WTC11 (cell line): ENCODE data around the gene EIF4G2. TPM values are rescaled to one million over a fixed set of nuclear protein-coding genes. Genes with fewer than 3 reads are reported as not detected.

Source experiments
- ATAC-seq: fragments of 200-7000 bp; cut with Tn5 transposase; 2 replicates; pipeline ENCODE4 v1.10.0; 2021; ENCODE audit warnings: mild to moderate bottlenecking, moderate library complexity
- CTCF ChIA-PET: fragments of 300-600 bp; sonication (Branson Sonifier 250); formaldehyde crosslinking; loops from one replicate; lab custom pipeline; 2021; ENCODE audit warnings: antibody characterized with exemption; lab: Charles Lee
- POLR2A ChIA-PET: fragments of 350-600 bp; sonication (Branson Sonifier 250); formaldehyde crosslinking; loops from one replicate; lab custom pipeline; 2021; ENCODE audit warnings: antibody characterized with exemption; lab: Charles Lee
- DNase-seq: peaks from one replicate; pipeline ENCODE4 v3.0.0; 2021; ENCODE audit warnings: low spot score
- H3K27ac Mint-ChIP-seq: 2 replicates; pipeline ENCODE4 v1.8.0; 2021; ENCODE audit warnings: mixed read lengths
- H3K27me3 Mint-ChIP-seq: 2 replicates; pipeline ENCODE4 v1.8.0; 2021; ENCODE audit warnings: low read depth, mild to moderate bottlenecking, moderate library complexity, mixed read lengths
- H3K36me3 Mint-ChIP-seq: 2 replicates; pipeline ENCODE4 v1.8.0; 2021; ENCODE audit warnings: mixed read lengths
- H3K4me1 Mint-ChIP-seq: 2 replicates; pipeline ENCODE4 v1.8.0; 2022; ENCODE audit warnings: mixed read lengths
- H3K4me3 Mint-ChIP-seq: 2 replicates; pipeline ENCODE4 v1.8.0; 2021; ENCODE audit warnings: mild to moderate bottlenecking, moderate library complexity, mixed read lengths
- H3K9me3 Mint-ChIP-seq: 2 replicates; pipeline ENCODE4 v1.8.0; 2021; ENCODE audit warnings: mixed read lengths
- CBFB ChIP-seq: sonication (generic); formaldehyde crosslinking; IDR thresholded peaks from 2 replicates; pipeline ENCODE4 v1.8.1; 2022; ENCODE audit warnings: mild to moderate bottlenecking, low read depth, missing genetic modification reagents
- ELF4 ChIP-seq: sonication (generic); formaldehyde crosslinking; IDR thresholded peaks from 2 replicates; pipeline ENCODE4 v1.8.1; 2022; ENCODE audit warnings: low read depth, mild to moderate bottlenecking, moderate library complexity, missing genetic modification reagents
- FOXJ3 ChIP-seq: sonication (generic); formaldehyde crosslinking; IDR thresholded peaks from 2 replicates; pipeline ENCODE4 v1.9.0; 2021; ENCODE audit warnings: missing genetic modification reagents, mild to moderate bottlenecking, borderline replicate concordance
- MXD4 ChIP-seq: fragments of 250-450 bp; sonication (Bioruptor Pico); IDR thresholded peaks from 2 replicates; pipeline ENCODE4 v1.8.0; 2021; ENCODE audit warnings: mild to moderate bottlenecking, moderate library complexity, borderline replicate concordance
- RELA ChIP-seq: sonication (generic); formaldehyde crosslinking; IDR thresholded peaks from 2 replicates; pipeline ENCODE4 v1.8.1; 2022; ENCODE audit warnings: missing genetic modification reagents, mild to moderate bottlenecking, borderline replicate concordance
- SP1 ChIP-seq: sonication (generic); formaldehyde crosslinking; conservative IDR thresholded peaks from 2 replicates; pipeline ENCODE4 v1.8.1; 2022; ENCODE audit warnings: missing genetic modification reagents
- TCF7 ChIP-seq: sonication (generic); formaldehyde crosslinking; IDR thresholded peaks from 2 replicates; pipeline ENCODE4 v1.8.0; 2022; ENCODE audit warnings: mild to moderate bottlenecking, low read depth, missing genetic modification reagents, moderate library complexity
- total RNA-seq: library from RNA; stranded (reverse); gene quantifications from 3 replicates; pipeline ENCODE4 v1.2.3, GENCODE V29; 2021
- TF ChIP-seq, protein P1 (sequence below): fragments of 250-450 bp; sonication (Bioruptor Pico); conservative IDR thresholded peaks from 2 replicates; pipeline ENCODE4 v1.9.0; 2021; ENCODE audit warnings: mild to moderate bottlenecking
- TF ChIP-seq, protein P2 (sequence below): sonication (generic); formaldehyde crosslinking; conservative IDR thresholded peaks from 2 replicates; pipeline ENCODE4 v1.8.1; 2022; ENCODE audit warnings: mild to moderate bottlenecking, missing genetic modification reagents
- TF ChIP-seq, protein P3 (sequence below): fragments of 250-450 bp; sonication (Bioruptor Pico); IDR thresholded peaks from 2 replicates; pipeline ENCODE4 v1.9.0; 2021; ENCODE audit warnings: moderate library complexity, mild to moderate bottlenecking, inconsistent platforms, borderline replicate concordance
- TF ChIP-seq, protein P4 (sequence below): fragments of 250-450 bp; sonication (Bioruptor Pico); IDR thresholded peaks from 2 replicates; pipeline ENCODE4 v1.8.0; 2021; ENCODE audit warnings: mild to moderate bottlenecking
- TF ChIP-seq, protein P5 (sequence below): sonication (generic); formaldehyde crosslinking; IDR thresholded peaks from 2 replicates; pipeline ENCODE4 v1.8.1; 2022; ENCODE audit warnings: low read depth, mild to moderate bottlenecking, moderate library complexity, missing genetic modification reagents, borderline replicate concordance
- TF ChIP-seq, protein P6 (sequence below): fragments of 250-450 bp; sonication (Bioruptor Pico); IDR thresholded peaks from 2 replicates; pipeline ENCODE4 v1.9.0; 2021; ENCODE audit warnings: mild to moderate bottlenecking
- TF ChIP-seq, protein P7 (sequence below): sonication (generic); formaldehyde crosslinking; IDR thresholded peaks from 2 replicates; pipeline ENCODE4 v1.8.0; 2023; ENCODE audit warnings: missing genetic modification reagents
- TF ChIP-seq, protein P8 (sequence below): sonication (generic); formaldehyde crosslinking; IDR thresholded peaks from 2 replicates; pipeline ENCODE4 v1.8.1; 2023; ENCODE audit warnings: mild to moderate bottlenecking, moderate library complexity, missing genetic modification reagents

The EIF4G2 gene
- total RNA-seq, 1 experiment from 2014 or later: 906 TPM

DNA sequence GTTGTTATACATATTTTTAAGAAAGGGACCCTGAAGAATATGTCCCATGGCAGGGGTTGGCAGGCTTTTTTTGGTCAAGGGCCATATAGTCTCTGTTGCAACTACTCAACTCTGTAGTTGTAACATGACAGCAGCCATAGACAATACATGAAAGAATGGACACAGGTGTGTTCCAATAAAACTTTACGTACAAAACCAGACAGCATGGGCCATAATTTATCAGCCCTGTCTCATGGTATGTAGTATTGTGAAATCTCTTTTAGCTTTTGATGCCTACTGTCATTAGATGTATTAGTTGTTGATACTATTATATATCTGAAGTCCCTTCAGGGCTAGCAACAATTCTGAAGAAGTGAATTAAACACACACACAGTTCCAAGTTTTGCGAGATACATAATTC lies 46.6 kb upstream of the EIF4G2 start:
- DNase-seq (no peak), ATAC-seq (no peak)
- Mint-ChIP-seq H3K27ac (no peak overlapping the region), H3K9me3 (no peaks in the 10 kb centered on the region), H3K4me1 (peaks cover 20% of the 10 kb centered on the region), H3K4me3 (no peak overlapping the region), H3K36me3 (peaks cover 43% of the 10 kb centered on the region), H3K27me3 (no peaks in the 10 kb centered on the region)
- TF ChIP-seq, protein P1, sequence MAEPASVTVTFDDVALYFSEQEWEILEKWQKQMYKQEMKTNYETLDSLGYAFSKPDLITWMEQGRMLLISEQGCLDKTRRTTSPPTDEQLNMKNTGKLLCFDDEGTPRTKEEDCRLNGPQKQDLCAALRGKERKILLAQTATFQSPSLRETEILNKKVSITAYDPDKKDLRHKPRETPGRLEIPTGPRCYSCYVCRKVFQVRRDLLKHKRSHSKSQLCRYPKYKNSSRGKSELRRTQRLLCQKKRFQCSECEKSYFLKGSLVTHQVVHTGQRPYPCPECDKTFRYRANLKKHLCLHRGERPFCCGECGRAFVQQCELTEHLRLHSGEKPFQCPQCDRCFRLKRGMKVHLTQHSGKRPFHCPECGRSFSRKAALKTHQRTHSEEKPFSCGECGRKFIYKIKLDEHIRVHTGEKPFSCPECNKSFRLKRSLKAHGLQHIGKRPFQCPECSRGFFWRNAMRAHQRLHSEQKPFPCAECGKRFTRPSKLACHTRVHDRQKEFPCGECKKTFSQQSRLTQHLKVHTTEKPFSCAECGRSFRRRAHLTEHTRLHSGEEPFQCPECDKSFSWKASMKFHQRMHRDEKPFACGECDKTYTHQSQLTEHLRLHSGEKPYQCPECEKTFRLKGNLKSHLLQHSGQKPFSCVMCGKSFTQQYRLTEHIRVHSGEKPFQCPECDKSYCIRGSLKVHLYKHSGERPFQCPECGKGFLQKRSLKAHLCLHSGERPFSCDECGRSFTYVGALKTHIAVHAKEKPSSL: no peak
- TF ChIP-seq CBFB (CRISPR knock-in tag): no peak
- TF ChIP-seq, protein P2, sequence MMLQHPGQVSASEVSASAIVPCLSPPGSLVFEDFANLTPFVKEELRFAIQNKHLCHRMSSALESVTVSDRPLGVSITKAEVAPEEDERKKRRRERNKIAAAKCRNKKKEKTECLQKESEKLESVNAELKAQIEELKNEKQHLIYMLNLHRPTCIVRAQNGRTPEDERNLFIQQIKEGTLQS (CRISPR knock-in tag): no peak
- TF ChIP-seq, protein P3, sequence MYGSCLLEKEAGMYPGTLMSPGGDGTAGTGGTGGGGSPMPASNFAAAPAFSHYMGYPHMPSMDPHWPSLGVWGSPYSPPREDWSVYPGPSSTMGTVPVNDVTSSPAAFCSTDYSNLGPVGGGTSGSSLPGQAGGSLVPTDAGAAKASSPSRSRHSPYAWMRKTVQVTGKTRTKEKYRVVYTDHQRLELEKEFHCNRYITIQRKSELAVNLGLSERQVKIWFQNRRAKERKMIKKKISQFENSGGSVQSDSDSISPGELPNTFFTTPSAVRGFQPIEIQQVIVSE (CRISPR knock-in tag): no peak
- TF ChIP-seq RELA (CRISPR knock-in tag): no peak
- TF ChIP-seq, protein P4, sequence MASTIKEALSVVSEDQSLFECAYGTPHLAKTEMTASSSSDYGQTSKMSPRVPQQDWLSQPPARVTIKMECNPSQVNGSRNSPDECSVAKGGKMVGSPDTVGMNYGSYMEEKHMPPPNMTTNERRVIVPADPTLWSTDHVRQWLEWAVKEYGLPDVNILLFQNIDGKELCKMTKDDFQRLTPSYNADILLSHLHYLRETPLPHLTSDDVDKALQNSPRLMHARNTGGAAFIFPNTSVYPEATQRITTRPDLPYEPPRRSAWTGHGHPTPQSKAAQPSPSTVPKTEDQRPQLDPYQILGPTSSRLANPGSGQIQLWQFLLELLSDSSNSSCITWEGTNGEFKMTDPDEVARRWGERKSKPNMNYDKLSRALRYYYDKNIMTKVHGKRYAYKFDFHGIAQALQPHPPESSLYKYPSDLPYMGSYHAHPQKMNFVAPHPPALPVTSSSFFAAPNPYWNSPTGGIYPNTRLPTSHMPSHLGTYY (CRISPR knock-in tag): no peak
- TF ChIP-seq, protein P5, sequence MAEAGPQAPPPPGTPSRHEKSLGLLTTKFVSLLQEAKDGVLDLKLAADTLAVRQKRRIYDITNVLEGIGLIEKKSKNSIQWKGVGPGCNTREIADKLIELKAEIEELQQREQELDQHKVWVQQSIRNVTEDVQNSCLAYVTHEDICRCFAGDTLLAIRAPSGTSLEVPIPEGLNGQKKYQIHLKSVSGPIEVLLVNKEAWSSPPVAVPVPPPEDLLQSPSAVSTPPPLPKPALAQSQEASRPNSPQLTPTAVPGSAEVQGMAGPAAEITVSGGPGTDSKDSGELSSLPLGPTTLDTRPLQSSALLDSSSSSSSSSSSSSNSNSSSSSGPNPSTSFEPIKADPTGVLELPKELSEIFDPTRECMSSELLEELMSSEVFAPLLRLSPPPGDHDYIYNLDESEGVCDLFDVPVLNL: no peak
- TF ChIP-seq ELF4 (CRISPR knock-in tag): no peak
- no peak for TF ChIP-seq FOXJ3 (CRISPR knock-in tag)
- TF ChIP-seq TCF7 (CRISPR knock-in tag): no peak
- TF ChIP-seq SP1 (CRISPR knock-in tag): no peak
- TF ChIP-seq MXD4 (CRISPR knock-in tag): no peak
- TF ChIP-seq, protein P6, sequence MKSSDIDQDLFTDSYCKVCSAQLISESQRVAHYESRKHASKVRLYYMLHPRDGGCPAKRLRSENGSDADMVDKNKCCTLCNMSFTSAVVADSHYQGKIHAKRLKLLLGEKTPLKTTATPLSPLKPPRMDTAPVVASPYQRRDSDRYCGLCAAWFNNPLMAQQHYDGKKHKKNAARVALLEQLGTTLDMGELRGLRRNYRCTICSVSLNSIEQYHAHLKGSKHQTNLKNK (CRISPR knock-in tag): no peak
- TF ChIP-seq, protein P7, sequence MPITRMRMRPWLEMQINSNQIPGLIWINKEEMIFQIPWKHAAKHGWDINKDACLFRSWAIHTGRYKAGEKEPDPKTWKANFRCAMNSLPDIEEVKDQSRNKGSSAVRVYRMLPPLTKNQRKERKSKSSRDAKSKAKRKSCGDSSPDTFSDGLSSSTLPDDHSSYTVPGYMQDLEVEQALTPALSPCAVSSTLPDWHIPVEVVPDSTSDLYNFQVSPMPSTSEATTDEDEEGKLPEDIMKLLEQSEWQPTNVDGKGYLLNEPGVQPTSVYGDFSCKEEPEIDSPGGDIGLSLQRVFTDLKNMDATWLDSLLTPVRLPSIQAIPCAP: no peak
- TF ChIP-seq, protein P8, sequence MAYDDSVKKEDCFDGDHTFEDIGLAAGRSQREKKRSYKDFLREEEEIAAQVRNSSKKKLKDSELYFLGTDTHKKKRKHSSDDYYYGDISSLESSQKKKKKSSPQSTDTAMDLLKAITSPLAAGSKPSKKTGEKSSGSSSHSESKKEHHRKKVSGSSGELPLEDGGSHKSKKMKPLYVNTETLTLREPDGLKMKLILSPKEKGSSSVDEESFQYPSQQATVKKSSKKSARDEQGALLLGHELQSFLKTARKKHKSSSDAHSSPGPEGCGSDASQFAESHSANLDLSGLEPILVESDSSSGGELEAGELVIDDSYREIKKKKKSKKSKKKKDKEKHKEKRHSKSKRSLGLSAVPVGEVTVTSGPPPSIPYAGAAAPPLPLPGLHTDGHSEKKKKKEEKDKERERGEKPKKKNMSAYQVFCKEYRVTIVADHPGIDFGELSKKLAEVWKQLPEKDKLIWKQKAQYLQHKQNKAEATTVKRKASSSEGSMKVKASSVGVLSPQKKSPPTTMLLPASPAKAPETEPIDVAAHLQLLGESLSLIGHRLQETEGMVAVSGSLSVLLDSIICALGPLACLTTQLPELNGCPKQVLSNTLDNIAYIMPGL (CRISPR knock-in tag): no peak
- CTCF ChIA-PET: no interaction called here
- POLR2A ChIA-PET: no interaction called here
